Osteoblast (primary cell): ENCODE results near the gene ATP2A3. TPM values are rescaled to one million over a fixed set of nuclear protein-coding genes. Genes with fewer than 3 reads are reported as not detected.

Experiments used
- DNase-seq: peaks from one replicate; pipeline ENCODE4 v3.0.0; 2011; ENCODE audit warnings: low spot score, mixed read lengths; ENCODE audit not compliant: insufficient read length; ENCODE audit errors: missing footprints
- H2AFZ ChIP-seq: 2 replicates; pipeline ENCODE4 v1.6.0; 2011; ENCODE audit warnings: mild to moderate bottlenecking, low read length
- H3K27ac ChIP-seq: 2 replicates; pipeline ENCODE4 v1.5.1; 2011; ENCODE audit warnings: mild to moderate bottlenecking, low read depth, low read length, moderate library complexity
- H3K27me3 ChIP-seq: 2 replicates; pipeline ENCODE4 v1.6.0; 2012; ENCODE audit warnings: mild to moderate bottlenecking, control low read depth, inconsistent platforms, low read length, moderate library complexity; ENCODE audit not compliant: insufficient read depth
- H3K36me3 ChIP-seq: 2 replicates; pipeline ENCODE4 v1.5.1; 2011; ENCODE audit warnings: mild to moderate bottlenecking, low read length, control low read depth, moderate library complexity; ENCODE audit not compliant: insufficient read depth
- H3K4me1 ChIP-seq: 2 replicates; pipeline ENCODE4 v1.5.1; 2011; ENCODE audit warnings: mild to moderate bottlenecking, low read length, control low read depth, moderate library complexity; ENCODE audit not compliant: insufficient read depth
- H3K4me2 ChIP-seq: 2 replicates; pipeline ENCODE4 v1.6.0; 2011; ENCODE audit warnings: mild to moderate bottlenecking, low read length; ENCODE audit not compliant: insufficient read depth
- H3K4me3 ChIP-seq: fragments of 200-600 bp; sonication (generic); 3 replicates; pipeline ENCODE4 v1.5.1; 2012; ENCODE audit warnings: mild to moderate bottlenecking, low read length, inconsistent platforms; ENCODE audit not compliant: insufficient read depth
- H3K79me2 ChIP-seq: 2 replicates; pipeline ENCODE4 v1.6.0; 2012; ENCODE audit warnings: mild to moderate bottlenecking, low read length, control low read depth, inconsistent platforms; ENCODE audit not compliant: insufficient read depth
- H3K9me3 ChIP-seq: 2 replicates; pipeline ENCODE4 v1.5.1; 2011; ENCODE audit warnings: low read depth, low read length, control low read depth
- H4K20me1 ChIP-seq: 2 replicates; pipeline ENCODE4 v1.6.0; 2012; ENCODE audit warnings: mild to moderate bottlenecking, low read length, control low read depth; ENCODE audit not compliant: insufficient read depth
- total RNA-seq: library from RNA; depleted of rRNA; stranded (reverse); fragments of >200 nt; gene quantifications from 2 replicates; pipeline ENCODE4 v1.2.3, GENCODE V29; 2012
- TF ChIP-seq, protein P1 (sequence below): IDR thresholded peaks from 2 replicates; pipeline ENCODE4 v1.5.1; 2011; ENCODE audit warnings: mild to moderate bottlenecking, low read depth, low read length, moderate library complexity; ENCODE audit errors: extremely low read depth

The ATP2A3 gene
- total RNA-seq, 1 donor = 1.4 TPM

DNA sequence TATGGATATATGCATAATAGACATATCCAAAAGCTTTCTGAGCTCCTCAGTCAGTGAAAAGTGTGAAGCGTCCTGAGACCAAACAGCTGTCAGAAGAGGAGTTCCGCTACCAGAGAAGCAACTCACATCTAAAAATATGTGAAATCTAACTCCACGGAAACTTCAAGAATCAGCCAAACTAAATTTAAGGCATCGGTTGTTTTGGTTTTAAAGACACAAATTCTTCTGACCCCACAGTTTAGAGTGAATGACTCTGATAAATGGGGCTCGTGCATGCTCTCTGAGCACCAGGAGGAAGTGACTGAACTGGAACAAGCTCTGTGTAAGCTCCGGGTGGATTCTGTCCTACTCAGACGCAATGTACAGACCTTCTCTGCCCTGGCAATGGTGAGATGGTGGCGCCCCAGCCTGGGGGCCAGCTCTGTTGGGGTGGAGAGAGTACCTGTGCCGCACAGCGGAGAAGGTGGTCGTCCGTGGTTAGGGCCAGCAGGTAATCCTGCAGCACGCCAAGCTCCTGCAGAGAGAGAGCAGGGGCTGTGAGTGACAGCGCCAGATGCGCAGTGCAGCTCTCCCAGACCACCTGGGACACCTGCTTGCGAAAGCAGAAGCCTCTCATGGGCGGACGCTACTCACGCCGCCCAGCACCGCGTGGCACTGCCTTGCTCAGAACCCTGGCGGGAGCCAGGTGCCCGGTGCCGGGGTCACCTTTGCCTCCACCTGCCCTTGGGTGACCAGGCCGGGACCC, 44.4 kb upstream of the ATP2A3 start:
- H3K4me3 ChIP-seq = no peak overlapping the region
- no peak overlapping the region for H3K4me2 ChIP-seq
- no peaks in the 10 kb centered on the region for H4K20me1 ChIP-seq
- TF ChIP-seq, protein P1, sequence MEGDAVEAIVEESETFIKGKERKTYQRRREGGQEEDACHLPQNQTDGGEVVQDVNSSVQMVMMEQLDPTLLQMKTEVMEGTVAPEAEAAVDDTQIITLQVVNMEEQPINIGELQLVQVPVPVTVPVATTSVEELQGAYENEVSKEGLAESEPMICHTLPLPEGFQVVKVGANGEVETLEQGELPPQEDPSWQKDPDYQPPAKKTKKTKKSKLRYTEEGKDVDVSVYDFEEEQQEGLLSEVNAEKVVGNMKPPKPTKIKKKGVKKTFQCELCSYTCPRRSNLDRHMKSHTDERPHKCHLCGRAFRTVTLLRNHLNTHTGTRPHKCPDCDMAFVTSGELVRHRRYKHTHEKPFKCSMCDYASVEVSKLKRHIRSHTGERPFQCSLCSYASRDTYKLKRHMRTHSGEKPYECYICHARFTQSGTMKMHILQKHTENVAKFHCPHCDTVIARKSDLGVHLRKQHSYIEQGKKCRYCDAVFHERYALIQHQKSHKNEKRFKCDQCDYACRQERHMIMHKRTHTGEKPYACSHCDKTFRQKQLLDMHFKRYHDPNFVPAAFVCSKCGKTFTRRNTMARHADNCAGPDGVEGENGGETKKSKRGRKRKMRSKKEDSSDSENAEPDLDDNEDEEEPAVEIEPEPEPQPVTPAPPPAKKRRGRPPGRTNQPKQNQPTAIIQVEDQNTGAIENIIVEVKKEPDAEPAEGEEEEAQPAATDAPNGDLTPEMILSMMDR = no peak
- no peak overlapping the region for H2AFZ ChIP-seq
- H3K36me3 ChIP-seq = peaks cover 42% of the 10 kb centered on the region
- DNase-seq = peak; percentile 85
- H3K79me2 ChIP-seq = no peaks in the 10 kb centered on the region
- no peaks in the 10 kb centered on the region for H3K27me3 ChIP-seq
- H3K27ac ChIP-seq = no peak overlapping the region
- no peaks in the 10 kb centered on the region for H3K4me1 ChIP-seq
- no peaks in the 10 kb centered on the region for H3K9me3 ChIP-seq

DNA sequence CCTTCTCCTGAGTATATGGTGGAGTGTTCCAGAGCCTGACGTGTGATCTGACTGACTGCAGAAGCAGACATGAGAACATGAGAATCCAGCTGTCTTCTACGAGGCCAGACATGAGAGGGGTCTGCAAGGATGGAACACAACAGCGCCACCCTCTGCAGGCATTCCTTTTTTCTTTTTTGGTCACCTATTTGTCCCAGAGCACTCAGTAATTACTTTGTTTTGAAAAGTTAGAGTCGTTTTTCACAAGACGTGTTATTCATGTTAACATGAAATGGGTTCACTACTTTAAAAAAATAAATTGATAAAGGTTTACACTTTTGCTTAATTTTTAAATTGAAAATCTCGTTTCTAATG, 43.8 kb upstream of the ATP2A3 start:
- no peak overlapping the region for H2AFZ ChIP-seq
- H3K4me2 ChIP-seq = no peak overlapping the region
- no peaks in the 10 kb centered on the region for H3K9me3 ChIP-seq
- no peaks in the 10 kb centered on the region for H3K79me2 ChIP-seq
- H3K4me3 ChIP-seq = no peak overlapping the region
- no peaks in the 10 kb centered on the region for H3K27me3 ChIP-seq
- no peaks in the 10 kb centered on the region for H4K20me1 ChIP-seq
- peak; percentile 65 for DNase-seq
- peaks cover 37% of the 10 kb centered on the region for H3K36me3 ChIP-seq
- H3K27ac ChIP-seq = no peak overlapping the region
- no peaks in the 10 kb centered on the region for H3K4me1 ChIP-seq
- TF ChIP-seq, protein P1 = no peak

DNA sequence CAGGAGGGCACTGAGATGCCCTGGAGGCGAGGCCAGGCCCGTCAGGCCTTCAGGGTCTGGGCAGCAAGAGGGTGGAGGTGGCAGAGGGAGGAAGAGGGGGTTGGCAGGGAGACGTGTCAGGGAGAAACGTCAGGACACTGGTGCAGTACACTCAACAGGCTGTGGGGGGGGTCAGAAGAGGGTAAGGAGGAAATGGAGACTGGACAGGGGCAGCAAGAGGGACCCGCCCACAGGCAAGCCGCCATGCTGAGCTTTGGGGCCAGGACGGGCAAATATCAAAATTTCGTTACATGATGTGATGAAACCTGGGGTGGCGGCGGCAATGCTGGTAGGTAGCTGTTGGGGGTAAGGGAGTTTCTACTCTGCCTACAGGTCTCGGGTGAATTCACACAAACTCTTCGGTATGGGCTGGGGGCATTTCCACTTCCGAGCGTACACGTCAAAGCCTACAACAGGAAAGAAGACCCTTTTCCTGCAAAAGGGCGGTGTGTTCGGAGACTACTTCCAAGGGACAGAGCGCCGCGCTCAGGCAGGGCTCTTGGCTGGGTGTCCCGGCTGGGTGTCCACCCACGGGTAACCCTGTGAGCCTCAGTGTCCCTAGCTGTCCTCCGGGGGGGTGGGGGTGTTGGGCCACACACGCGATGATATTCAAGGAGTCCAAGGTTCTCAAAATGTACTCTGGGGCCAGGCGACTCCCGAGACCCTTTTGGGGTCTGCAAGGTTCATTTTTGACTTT, 43.3 kb upstream of the ATP2A3 start:
- Histone ChIP-seq H3K9me3 (no peaks in the 10 kb centered on the region), H3K27ac (no peak overlapping the region), H4K20me1 (no peaks in the 10 kb centered on the region), H3K27me3 (no peaks in the 10 kb centered on the region), H3K4me2 (no peak overlapping the region), H2AFZ (no peak overlapping the region), H3K4me3 (no peak overlapping the region), H3K4me1 (peaks cover 3% of the 10 kb centered on the region), H3K36me3 (peaks cover 33% of the 10 kb centered on the region), H3K79me2 (no peaks in the 10 kb centered on the region)
- TF ChIP-seq, protein P1 = no peak
- DNase-seq = peak; percentile 48

DNA sequence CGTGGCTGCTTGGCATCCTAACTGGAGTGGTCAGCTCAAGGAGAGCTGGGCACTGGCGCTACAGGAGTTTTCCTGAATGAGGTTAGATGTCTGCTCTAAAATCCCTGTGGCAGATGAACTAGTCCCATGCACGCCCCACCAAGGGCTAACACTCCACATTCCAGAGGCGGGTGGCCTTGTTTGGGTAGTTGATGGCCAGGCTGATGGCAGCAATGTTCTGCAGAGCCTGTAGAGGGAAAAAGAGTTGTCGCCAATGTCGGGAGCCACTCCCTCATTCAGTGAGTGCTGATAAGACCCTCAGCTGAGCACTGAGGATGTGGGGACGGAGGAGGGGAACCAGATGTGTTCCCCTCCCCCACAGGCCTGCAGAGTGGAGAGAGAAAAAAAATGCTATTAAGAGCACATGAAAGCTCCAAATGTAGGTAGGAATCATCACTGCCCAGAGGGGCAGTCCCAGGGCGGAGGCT, 42.5 kb upstream of the ATP2A3 start:
- peaks cover 33% of the 10 kb centered on the region for H3K36me3 ChIP-seq
- H3K4me1 ChIP-seq = peaks cover 9% of the 10 kb centered on the region
- H4K20me1 ChIP-seq = no peaks in the 10 kb centered on the region
- no peak overlapping the region for H3K27ac ChIP-seq
- H2AFZ ChIP-seq = no peak overlapping the region
- DNase-seq = peak; percentile 74
- H3K9me3 ChIP-seq = no peaks in the 10 kb centered on the region
- TF ChIP-seq, protein P1 = no peak
- no peaks in the 10 kb centered on the region for H3K79me2 ChIP-seq
- no peak overlapping the region for H3K4me2 ChIP-seq
- no peak overlapping the region for H3K4me3 ChIP-seq
- H3K27me3 ChIP-seq = no peaks in the 10 kb centered on the region
